ENCODE results near the gene LRRC8A.

DNA sequence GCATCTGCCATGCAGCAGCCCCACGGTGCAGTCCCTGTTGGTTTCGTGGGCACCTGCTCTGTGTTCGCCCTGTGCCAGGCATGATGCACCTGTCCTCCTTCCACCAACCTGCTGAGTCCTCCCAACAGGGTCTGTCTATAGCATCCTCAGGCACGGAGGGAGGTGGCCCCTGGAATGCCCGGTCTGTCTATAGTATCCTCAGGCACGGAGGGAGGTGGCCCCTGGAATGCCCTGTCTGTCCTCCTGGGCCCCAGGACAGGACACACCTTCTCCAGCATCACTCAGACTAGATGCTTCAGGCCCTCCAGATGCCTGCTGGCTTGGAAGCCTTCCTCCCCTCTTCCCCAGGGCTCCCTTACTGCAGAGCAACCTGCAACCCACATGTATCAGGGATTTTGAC lies 29.0 kb downstream of the LRRC8A start:
- TF ChIP-seq, protein P1, sequence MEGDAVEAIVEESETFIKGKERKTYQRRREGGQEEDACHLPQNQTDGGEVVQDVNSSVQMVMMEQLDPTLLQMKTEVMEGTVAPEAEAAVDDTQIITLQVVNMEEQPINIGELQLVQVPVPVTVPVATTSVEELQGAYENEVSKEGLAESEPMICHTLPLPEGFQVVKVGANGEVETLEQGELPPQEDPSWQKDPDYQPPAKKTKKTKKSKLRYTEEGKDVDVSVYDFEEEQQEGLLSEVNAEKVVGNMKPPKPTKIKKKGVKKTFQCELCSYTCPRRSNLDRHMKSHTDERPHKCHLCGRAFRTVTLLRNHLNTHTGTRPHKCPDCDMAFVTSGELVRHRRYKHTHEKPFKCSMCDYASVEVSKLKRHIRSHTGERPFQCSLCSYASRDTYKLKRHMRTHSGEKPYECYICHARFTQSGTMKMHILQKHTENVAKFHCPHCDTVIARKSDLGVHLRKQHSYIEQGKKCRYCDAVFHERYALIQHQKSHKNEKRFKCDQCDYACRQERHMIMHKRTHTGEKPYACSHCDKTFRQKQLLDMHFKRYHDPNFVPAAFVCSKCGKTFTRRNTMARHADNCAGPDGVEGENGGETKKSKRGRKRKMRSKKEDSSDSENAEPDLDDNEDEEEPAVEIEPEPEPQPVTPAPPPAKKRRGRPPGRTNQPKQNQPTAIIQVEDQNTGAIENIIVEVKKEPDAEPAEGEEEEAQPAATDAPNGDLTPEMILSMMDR (IDR thresholded peaks at IDR 0.05) = no peak
- TF ChIP-seq POLR2A (IDR thresholded peaks at IDR 0.05) = no peak

Measured in esophagus squamous epithelium (tissue), 4 donors.